GM12891 (cell line): ENCODE measurements around the gene ZNF385D.

Source experiments
- DNase-seq: peaks from one replicate; pipeline ENCODE4 v3.0.0; 2011; ENCODE audit warnings: low spot score; ENCODE audit not compliant: insufficient read length
- FAIRE-seq: peaks from 2 replicates; lab custom pipeline; 2011; peaks lifted over from hg19 to GRCh38; lab: Jason Lieb, UNC
- PAX5 ChIP-seq: IDR thresholded peaks from 2 replicates; pipeline ENCODE4 v1.6.1; 2011; ENCODE audit warnings: low read length, moderate library complexity, mild to moderate bottlenecking; ENCODE audit not compliant: insufficient read depth, severe bottlenecking
- POLR2A ChIP-seq: IDR thresholded peaks from 2 replicates; pipeline ENCODE4 v1.6.1; 2011; ENCODE audit warnings: low read depth, low read length, control low read depth
- POLR2AphosphoS5 ChIP-seq: IDR thresholded peaks from 2 replicates; pipeline ENCODE4 v1.6.1; 2011; ENCODE audit warnings: low read depth, low read length, control low read depth
- POU2F2 ChIP-seq: IDR thresholded peaks from 2 replicates; pipeline ENCODE4 v1.6.1; 2011; ENCODE audit warnings: low read depth, mild to moderate bottlenecking, control low read depth, low read length, moderate library complexity
- SPI1 ChIP-seq: IDR thresholded peaks from 2 replicates; pipeline ENCODE4 v1.6.1; 2011; ENCODE audit warnings: low read depth, low read length, control low read depth
- TAF1 ChIP-seq: IDR thresholded peaks from 2 replicates; pipeline ENCODE4 v1.6.1; 2011; ENCODE audit warnings: low read depth, low read length, control low read depth

The ZNF385D gene

GRCh38 chr3:21654662-21655061 is 96.3 kb downstream of the ZNF385D start:
- no peak for DNase-seq
- no peak for FAIRE-seq
- TF ChIP-seq POU2F2 (no peak), SPI1 (no peak), PAX5 (no peak), POLR2A (no peak), TAF1 (no peak), POLR2AphosphoS5 (no peak)

DNA sequence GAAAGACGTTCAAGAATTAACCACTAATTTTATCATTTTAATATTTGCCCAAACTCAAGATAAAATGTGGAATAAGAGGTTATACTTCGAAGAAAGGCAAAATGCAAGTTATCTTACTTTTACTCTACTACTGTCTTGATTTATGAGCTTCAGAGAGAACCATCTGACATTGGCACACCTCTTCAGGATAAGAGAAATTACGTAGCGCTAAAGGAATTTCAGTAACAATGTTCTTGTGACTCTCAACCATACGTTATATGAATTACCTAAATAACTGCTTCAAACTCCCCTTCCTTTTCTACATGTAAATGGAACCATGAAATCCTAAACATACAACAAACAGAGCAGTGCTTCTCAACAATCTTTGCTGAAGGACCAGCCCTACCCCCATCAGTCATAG is 96.8 kb downstream of the ZNF385D start:
- FAIRE-seq = no peak
- no peak for DNase-seq
- TF ChIP-seq POLR2AphosphoS5 = no peak
- no peak for TF ChIP-seq POU2F2
- TF ChIP-seq SPI1 = no peak
- no peak for TF ChIP-seq TAF1

- TF ChIP-seq POLR2AphosphoS5 = no peak
- no peak for TF ChIP-seq PAX5
- no peak for TF ChIP-seq POLR2A
- TF ChIP-seq SPI1 = no peak
- FAIRE-seq (no peak), DNase-seq (no peak)
Observed at GRCh38 chr3:21649519-21649918, 101.5 kb downstream of the ZNF385D start.

DNA sequence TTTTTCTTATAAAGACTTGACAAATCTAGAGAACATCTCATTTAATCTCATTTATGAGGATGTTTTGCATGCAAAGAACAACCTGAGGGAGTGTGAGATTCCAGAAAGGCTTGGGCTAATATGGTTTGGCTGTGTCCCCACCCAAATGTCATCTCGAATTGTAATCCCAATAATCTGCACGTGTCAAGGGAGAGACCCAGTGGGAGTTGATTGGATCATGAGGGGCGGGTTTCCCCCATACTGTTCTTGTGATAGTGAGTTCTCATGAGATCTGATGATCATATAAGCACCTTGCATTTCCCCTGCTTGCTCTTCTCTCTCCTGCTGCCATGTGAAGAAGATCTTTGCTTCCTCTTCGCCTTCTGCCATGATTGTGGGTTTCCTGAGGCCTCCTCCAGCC is 103.0 kb downstream of the ZNF385D start:
- DNase-seq (no peak), FAIRE-seq (no peak)
- TF ChIP-seq PAX5 (no peak), POU2F2 (no peak), POLR2AphosphoS5 (no peak), POLR2A (no peak), SPI1 (no peak)

DNA sequence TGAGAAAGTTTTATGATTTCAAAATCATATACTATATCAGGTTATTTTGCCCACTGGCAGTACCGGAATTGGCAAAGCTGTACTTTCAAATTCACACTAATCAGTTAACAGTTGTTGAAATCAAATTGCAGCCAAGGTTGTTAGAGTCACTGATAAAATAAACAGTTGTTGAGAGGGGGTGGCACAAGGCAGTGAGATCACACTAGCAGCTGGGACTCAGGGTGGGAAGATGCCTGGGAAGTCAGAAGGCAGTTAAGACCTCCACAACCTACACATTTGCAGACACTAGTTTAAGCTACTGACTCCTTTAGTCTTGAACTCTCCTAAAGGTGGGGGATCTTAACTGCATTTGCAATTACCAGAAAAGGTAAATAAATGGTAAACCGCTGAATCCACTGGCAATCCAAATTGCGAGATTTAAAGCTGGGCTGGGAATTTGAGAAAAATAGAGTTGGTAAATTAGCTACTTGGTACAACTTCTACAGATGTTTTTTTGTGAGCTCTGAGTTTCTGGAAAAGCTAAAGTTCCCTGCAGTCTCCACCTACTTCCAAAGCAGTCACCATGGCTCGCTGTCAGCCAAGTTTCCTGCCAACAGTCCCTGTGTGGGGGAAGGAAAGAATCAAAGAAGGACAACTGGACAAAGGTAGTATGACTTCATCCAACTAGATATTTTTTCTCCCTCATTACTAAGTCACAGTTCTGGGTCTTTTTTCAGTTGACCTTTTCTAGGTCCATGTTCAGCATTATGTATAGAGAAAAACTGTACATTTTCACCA is 105.7 kb downstream of the ZNF385D start:
- FAIRE-seq = no peak
- TF ChIP-seq POLR2AphosphoS5 (no peak), POLR2A (no peak), PAX5 (no peak), TAF1 (no peak), POU2F2 (no peak), SPI1 (no peak)
- DNase-seq = no peak

DNA sequence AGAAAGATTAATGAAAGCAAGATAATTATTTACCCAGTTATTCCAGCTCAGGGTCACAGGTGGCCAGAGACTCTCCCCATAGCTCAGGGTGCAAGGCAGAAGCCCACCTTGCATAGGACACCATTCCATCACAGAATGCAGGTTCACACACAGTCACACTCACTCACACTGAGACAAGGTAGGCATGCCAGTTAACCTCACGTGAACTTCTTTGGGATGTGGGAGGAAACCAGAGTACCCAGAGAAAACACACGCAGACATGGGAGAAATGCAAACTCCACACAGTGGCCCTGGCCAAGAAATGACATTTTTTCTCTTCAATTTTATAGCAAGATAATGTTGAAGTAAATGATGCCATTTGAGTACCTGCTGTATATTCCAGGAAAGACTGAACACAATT is 106.7 kb downstream of the ZNF385D start:
- DNase-seq (no peak), FAIRE-seq (no peak)
- TF ChIP-seq POLR2AphosphoS5 (no peak), POU2F2 (no peak), SPI1 (no peak), TAF1 (no peak)

DNA sequence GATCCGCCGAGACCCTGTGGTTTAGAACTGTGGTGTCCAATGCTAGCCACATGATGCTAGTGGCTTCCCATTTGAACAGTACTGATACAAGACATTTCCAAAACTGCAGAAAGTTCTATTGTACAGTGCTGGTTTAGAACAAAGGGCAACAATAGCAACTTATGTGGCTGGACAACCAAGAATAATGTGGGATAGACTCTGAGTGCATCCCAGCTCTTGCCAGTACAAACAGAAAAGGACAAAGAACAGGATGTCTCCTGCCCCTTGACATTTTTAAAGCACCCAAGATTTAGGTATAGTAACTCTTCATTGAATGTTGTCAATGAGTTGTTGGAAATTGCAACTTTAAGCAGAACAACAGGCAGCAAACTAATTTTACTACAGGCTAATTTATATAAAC is 107.3 kb downstream of the ZNF385D start:
- no peak for FAIRE-seq
- TF ChIP-seq PAX5 = no peak
- no peak for TF ChIP-seq TAF1
- no peak for TF ChIP-seq POLR2A
- no peak for TF ChIP-seq POU2F2
- TF ChIP-seq SPI1 = no peak
- no peak for TF ChIP-seq POLR2AphosphoS5

GRCh38 chr3:21642433-21642832 is 108.6 kb downstream of the ZNF385D start:
- DNase-seq (no peak), FAIRE-seq (no peak)
- TF ChIP-seq POU2F2 = no peak
- no peak for TF ChIP-seq TAF1
- TF ChIP-seq SPI1 = no peak

More for the DNA sequence above, 107.3 kb downstream of the ZNF385D start:
- DNase-seq = no peak

DNA sequence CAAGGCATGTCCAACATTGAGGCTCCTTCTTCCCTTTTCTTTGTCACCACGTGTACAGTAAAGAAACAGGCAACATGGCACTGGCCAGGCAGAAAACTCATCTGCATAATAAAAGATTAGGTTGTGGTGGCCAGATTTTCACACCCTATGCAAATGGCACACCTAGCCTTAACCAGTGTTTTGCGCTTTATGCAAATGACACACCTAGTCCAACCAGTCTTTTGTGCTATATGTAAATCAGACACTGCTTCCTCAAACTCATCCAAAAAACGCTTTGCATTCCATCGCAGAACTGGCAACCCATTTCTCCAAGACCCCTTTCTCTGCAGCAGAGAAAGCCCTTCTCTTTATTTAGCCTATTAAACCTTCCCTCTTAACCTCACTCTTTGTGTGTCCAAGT is 109.1 kb downstream of the ZNF385D start:
- TF ChIP-seq POLR2A (no peak), POU2F2 (no peak), SPI1 (no peak), TAF1 (no peak), PAX5 (no peak)
- DNase-seq (no peak), FAIRE-seq (no peak)

DNA sequence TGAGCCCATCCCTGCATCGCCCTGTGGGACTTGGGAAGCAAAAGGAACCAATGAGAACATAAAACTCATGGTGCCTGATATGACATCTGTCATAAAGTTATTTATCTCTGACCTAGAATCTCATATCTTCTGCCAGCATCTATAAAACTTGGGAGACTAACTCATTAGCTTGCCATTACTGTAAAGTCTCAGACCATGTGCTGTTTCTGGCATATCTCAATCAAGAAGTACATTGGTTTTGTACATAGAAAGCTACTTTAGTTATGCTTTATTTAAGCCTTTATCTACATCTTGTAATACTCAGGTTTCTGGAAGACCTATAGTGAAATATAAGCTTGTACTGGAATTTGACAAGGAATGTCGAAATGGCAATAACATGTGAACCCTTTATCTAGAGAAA is 112.5 kb downstream of the ZNF385D start:
- TF ChIP-seq POLR2AphosphoS5 (no peak), POLR2A (no peak), PAX5 (no peak), SPI1 (no peak), TAF1 (no peak)
- FAIRE-seq = no peak
- no peak for DNase-seq
